HEK293 (cell line): ENCODE data around the gene PTBP1.
A peak's percentile ranks its signal among the peaks of the same experiment; 100 is the strongest.

ENCODE experiments used
- CTCF ChIA-PET: fragments of 350-600 bp; formaldehyde crosslinking; extraction: SDS; loops from one replicate; lab custom pipeline; 2021; ENCODE audit warnings: antibody characterized with exemption; lab: Yijun Ruan, JAX
- POLR2A ChIA-PET: fragments of 300-600 bp; formaldehyde crosslinking; extraction: SDS; loops from one replicate; lab custom pipeline; 2020; ENCODE audit warnings: antibody characterized with exemption, inconsistent platforms; lab: Yijun Ruan, JAX
- H3K27ac ChIP-seq: fragments of 200-500 bp; sonication (Bioruptor generic); 2 replicates; pipeline ENCODE4 v1.5.1; 2014; ENCODE audit warnings: low read depth, low read length, control low read depth, inconsistent platforms; ENCODE audit errors: extremely low read depth
- H3K36me3 ChIP-seq, 2 experiments: fragments of 200-500 bp in 1 of 2; sonication (Bioruptor generic) in 1 of 2; 1 replicate in 1 of 2; 2 replicates in 1 of 2; pipeline ENCODE4 v1.5.1; 2014 to 2017; ENCODE audit warnings: inconsistent platforms in 2 of 2, low read length in 2 of 2; ENCODE audit not compliant: control insufficient read depth in 2 of 2, insufficient read depth in 1 of 2
- H3K4me1 ChIP-seq: fragments of 200-500 bp; sonication (Bioruptor generic); 2 replicates; pipeline ENCODE4 v1.5.1; 2014; ENCODE audit warnings: mild to moderate bottlenecking, low read length, inconsistent platforms; ENCODE audit not compliant: control insufficient read depth, insufficient read depth
- H3K4me3 ChIP-seq: 2 replicates; pipeline ENCODE4 v1.5.1; 2011; ENCODE audit warnings: low read depth, mild to moderate bottlenecking, control low read depth, low read length, moderate library complexity
- H3K9me3 ChIP-seq: fragments of 200-500 bp; sonication (Bioruptor generic); 2 replicates; pipeline ENCODE4 v1.5.1; 2014; ENCODE audit warnings: low read depth, low read length, inconsistent platforms; ENCODE audit not compliant: control insufficient read depth, insufficient read depth
- CTCF ChIP-seq: fragments of 450-650 bp; formaldehyde crosslinking; IDR thresholded peaks from 2 replicates; pipeline ENCODE4 v1.5.1; 2016; ENCODE audit warnings: missing biosample characterization, missing genetic modification characterization
- GLIS1 ChIP-seq: fragments of 450-650 bp; formaldehyde crosslinking; IDR thresholded peaks from 2 replicates; pipeline ENCODE4 v1.5.1; 2016; ENCODE audit warnings: missing biosample characterization, missing genetic modification characterization
- HOXC10 ChIP-seq: sonication (generic); formaldehyde crosslinking; IDR thresholded peaks from 2 replicates; pipeline ENCODE4 v1.8.1; 2023; ENCODE audit warnings: mild to moderate bottlenecking, missing genetic modification reagents
- KLF1 ChIP-seq: fragments of 450-650 bp; formaldehyde crosslinking; IDR thresholded peaks from 2 replicates; pipeline ENCODE4 v1.5.1; 2016; ENCODE audit warnings: missing biosample characterization, missing genetic modification characterization
- SCRT1 ChIP-seq: fragments of 450-650 bp; formaldehyde crosslinking; IDR thresholded peaks from 2 replicates; pipeline ENCODE4 v1.5.1; 2016; ENCODE audit warnings: missing biosample characterization, missing genetic modification characterization, borderline replicate concordance
- SETDB1 ChIP-seq: IDR thresholded peaks from one replicate; pipeline ENCODE4 v1.6.1; 2017; ENCODE audit warnings: mild to moderate bottlenecking, low read length, moderate library complexity, mixed read lengths; ENCODE audit not compliant: insufficient read length
- ZBTB10 ChIP-seq: fragments of 450-650 bp; formaldehyde crosslinking; IDR thresholded peaks from 2 replicates; pipeline ENCODE4 v1.5.1; 2016; ENCODE audit warnings: missing biosample characterization, missing genetic modification characterization
- ZBTB21 ChIP-seq: fragments of 450-650 bp; formaldehyde crosslinking; IDR thresholded peaks from 2 replicates; pipeline ENCODE4 v1.5.1; 2017; ENCODE audit warnings: missing biosample characterization, missing genetic modification characterization
- ZFP41 ChIP-seq: fragments of 450-650 bp; formaldehyde crosslinking; IDR thresholded peaks from 2 replicates; pipeline ENCODE4 v1.5.1; 2016; ENCODE audit warnings: missing biosample characterization, missing genetic modification characterization, borderline replicate concordance
- ZIC2 ChIP-seq: fragments of 450-650 bp; formaldehyde crosslinking; IDR thresholded peaks from 2 replicates; pipeline ENCODE4 v1.5.1; 2016; ENCODE audit warnings: missing biosample characterization, missing genetic modification characterization
- ZNF138 ChIP-seq: fragments of 450-650 bp; formaldehyde crosslinking; IDR thresholded peaks from 2 replicates; pipeline ENCODE4 v1.5.1; 2016; ENCODE audit warnings: missing biosample characterization, missing genetic modification characterization, borderline replicate concordance
- ZNF274 ChIP-seq, 2 experiments: fragments of 200-500 bp in 1 of 2; fragments of 450-650 bp in 1 of 2; sonication (Bioruptor generic) in 1 of 2; formaldehyde crosslinking in 1 of 2; IDR thresholded peaks; 2 replicates each; pipeline versions ENCODE4 v1.5.1 to v1.6.1; 2014 to 2016; ENCODE audit warnings: borderline replicate concordance in 1 of 2, inconsistent platforms in 1 of 2, low read length in 1 of 2, missing biosample characterization in 1 of 2, missing genetic modification characterization in 1 of 2
- ZNF324 ChIP-seq: fragments of 450-650 bp; formaldehyde crosslinking; IDR thresholded peaks from 2 replicates; pipeline ENCODE4 v1.5.1; 2016; ENCODE audit warnings: missing biosample characterization, missing genetic modification characterization
- ZNF473 ChIP-seq: fragments of 450-650 bp; formaldehyde crosslinking; IDR thresholded peaks from 2 replicates; pipeline ENCODE4 v1.5.1; 2017; ENCODE audit warnings: missing biosample characterization, missing genetic modification characterization
- ZNF518A ChIP-seq: fragments of 450-650 bp; formaldehyde crosslinking; conservative IDR thresholded peaks from 2 replicates; pipeline ENCODE4 v1.5.1; 2016; ENCODE audit warnings: low read depth, missing biosample characterization, missing genetic modification characterization
- ZNF785 ChIP-seq: fragments of 450-650 bp; formaldehyde crosslinking; IDR thresholded peaks from 2 replicates; pipeline ENCODE4 v1.5.1; 2016; ENCODE audit warnings: missing biosample characterization, missing genetic modification characterization

PTBP1 gene

GRCh38 chr19:858284-858683 is 61.0 kb downstream of the PTBP1 start:
- CTCF ChIA-PET = interaction anchor here (0.6 to 3.0 kb wide), 7 partner anchors 39 to 408 kb away, joined by 3 to 21 read pairs (median 4); no protein-coding TSS in a partner anchor
- POLR2A ChIA-PET = interaction anchor here (0.5 to 0.6 kb wide), 2 partner anchors 20 to 109 kb away, joined by 3 read pairs; no protein-coding TSS in a partner anchor
- no peaks in the 10 kb centered on the region for H3K4me1 ChIP-seq
- H3K9me3 ChIP-seq = no peaks in the 10 kb centered on the region
- no peak overlapping the region for H3K27ac ChIP-seq
- H3K4me3 ChIP-seq = no peak overlapping the region
- no peaks in the 10 kb centered on the region for H3K36me3 ChIP-seq
- TF ChIP-seq ZNF518A (tag by site-specific recombination) = no peak
- no peak for TF ChIP-seq ZBTB10 (tag by site-specific recombination)
- no peak for TF ChIP-seq ZNF324 (tag by site-specific recombination)
- no peak for TF ChIP-seq CTCF (tag by site-specific recombination)
- no peak for TF ChIP-seq SETDB1
- TF ChIP-seq HOXC10 (CRISPR knock-in tag) = no peak
- no peak for TF ChIP-seq SCRT1 (tag by site-specific recombination)
- no peak for TF ChIP-seq ZBTB21

- Histone ChIP-seq H3K4me3 (peak within 1 kb of the TSS; percentile 48), H3K4me1 (no peaks in the 10 kb centered on the region), H3K9me3 (no peaks in the 10 kb centered on the region), H3K36me3 (no peaks in the 10 kb centered on the region), H3K27ac (peak within 1 kb of the TSS; percentile 31; the same call in 1 of the 2 replicates)
- POLR2A ChIA-PET = interaction anchor here (0.6 to 1.0 kb wide), 2 partner anchors 64 to 401 kb away, joined by 3 to 4 read pairs; no protein-coding TSS in a partner anchor
- TF ChIP-seq ZNF785 (no peak), ZFP41 (no peak), ZIC2 (tag by site-specific recombination) (peak; percentile 93), ZNF138 (tag by site-specific recombination) (no peak), GLIS1 (tag by site-specific recombination) (peak; percentile 97), ZNF473 (tag by site-specific recombination) (no peak), KLF1 (tag by site-specific recombination) (peak; percentile 92), ZNF274 (IDR thresholded peaks at IDR 0.05; ENCODE audit: low read length) (no peak), ZNF274 (tag by site-specific recombination; IDR thresholded peaks at IDR 0.05; ENCODE audit: borderline replicate concordance) (no peak)
- CTCF ChIA-PET = interaction anchor here (1.7 to 3.0 kb wide), 2 partner anchors 57 to 89 kb away, joined by 4 to 21 read pairs; no protein-coding TSS in a partner anchor
Observed at GRCh38 chr19:858868-859843, 61.9 kb downstream of the PTBP1 start, which contains the start of gene CFD. CFD (plus strand) TSS chr19:859664; CDS start chr19:859690, 26 bp downstream.
